ENCODE data around the gene HPS3. TPM values are rescaled to one million over a fixed set of nuclear protein-coding genes. Genes with fewer than 3 reads are reported as not detected.
A peak's percentile ranks its signal among the peaks of the same experiment; 100 is the strongest.
"Not testable (repeated sequence)": the region's sequence is repeated elsewhere in the genome, so short reads cannot be mapped to it uniquely, and the experiment has no call there.

Gene HPS3
- total RNA-seq, 1 experiment from 2014 or later: 68.0 TPM

GRCh38 chr3:149219380-149220121 is 90.1 kb downstream of the HPS3 start:
- peak overlapping the region; percentile 77 for H3K27ac ChIP-seq (ENCODE audit: low read length)
- intact Hi-C loops (cut with micrococcal nuclease; ENCODE audit: unreplicated experiment): not testable (repeated sequence)

GRCh38 chr3:149221783-149222517 is 92.5 kb downstream of the HPS3 start, which contains the start of gene CP:
Gene CP, minus strand, starts transcription at chr3:149221829. Its CDS starts 37 bp downstream, at chr3:149221792.
- ChIA-PET CTCF (no interaction called here), POLR2A (interaction anchor here (1.0 kb wide), 1 partner anchor 14 kb away, joined by 3 read pairs; no protein-coding TSS in a partner anchor)
- Histone ChIP-seq H3K4me3 (ENCODE audit: low read depth in 2 of 2, low read length in 2 of 2) (peak within 1 kb of the TSS; percentile 1 to 27; a peak in 2 of 4 replicates), H3K4me1 (ENCODE audit: control insufficient read depth, insufficient read depth, low read length) (peaks cover 49% of the 10 kb centered on the region), H3K27me3 (ENCODE audit: control insufficient read depth, insufficient read depth, low read length) (no peaks in the 10 kb centered on the region), H3K36me3 (ENCODE audit: control insufficient read depth, insufficient read depth, low read length) (no peaks in the 10 kb centered on the region), H3K27ac (ENCODE audit: low read length) (peak within 1 kb of the TSS; percentile 92), H3K9me3 (ENCODE audit: control insufficient read depth, insufficient read depth, low read depth, low read length) (no peaks in the 10 kb centered on the region)
- ATAC-seq: peak; percentile 59
- in situ Hi-C loops (cut with HindIII; ENCODE audit: low pct_unique_long_range_greater_than_20kb, low sequenced_read_pairs) (no loop called here), intact Hi-C loops (cut with micrococcal nuclease; ENCODE audit: unreplicated experiment) (no loop called here)
- DNase-seq (ENCODE audit: low read depth, low spot score): no peak
- BruUV-seq (replicated peaks): no TSS peak
- TF ChIP-seq CTCF (IDR thresholded peaks at IDR 0.05) (no peak), TCF7L2 (IDR thresholded peaks at IDR 0.05; ENCODE audit: low read depth, low read length) (peak; percentile 53; the same call in 1 of the 2 replicates), REST (IDR thresholded peaks at IDR 0.05; ENCODE audit: insufficient read depth in 1 of 2, low read depth in 2 of 2, low read length in 1 of 2) (0 out of 4 replicates have a peak, but pooled peaks of 1 of the 2 experiments have one; percentile 6), SIN3A (IDR thresholded peaks at IDR 0.05; ENCODE audit: borderline replicate concordance, insufficient read depth, low read depth, low read length) (no peak), POLR2AphosphoS5 (IDR thresholded peaks at IDR 0.05; ENCODE audit: low read depth, low read length) (no peak)

More at GRCh38 chr3:149219380-149220121, 90.1 kb downstream of the HPS3 start:
- CTCF ChIA-PET; H3K36me3 ChIP-seq (ENCODE audit: control insufficient read depth, insufficient read depth, low read length); BruUV-seq (replicated peaks); H3K27me3 ChIP-seq (ENCODE audit: control insufficient read depth, insufficient read depth, low read length); POLR2A ChIA-PET; ATAC-seq; in situ Hi-C loops (cut with HindIII; ENCODE audit: low pct_unique_long_range_greater_than_20kb, low sequenced_read_pairs); H3K4me3 ChIP-seq (ENCODE audit: low read depth in 2 of 2, low read length in 2 of 2); DNase-seq (ENCODE audit: low read depth, low spot score); H3K9me3 ChIP-seq (ENCODE audit: control insufficient read depth, insufficient read depth, low read depth, low read length): not testable (repeated sequence)
- peaks cover 58% of the 10 kb centered on the region for H3K4me1 ChIP-seq (ENCODE audit: control insufficient read depth, insufficient read depth, low read length)

Other genes with a start within 250 kb of the HPS3 start
- 75.2 TPM for gene GYG1, start 138.1 kb upstream of the HPS3 start, total RNA-seq (2021; ENCODE audit: unreplicated experiment)
- gene HLTF, start 43.1 kb upstream of the HPS3 start, total RNA-seq (2021; ENCODE audit: unreplicated experiment): 106 TPM
- 5.8 TPM for gene CP, start 92.2 kb downstream of the HPS3 start, total RNA-seq (2021; ENCODE audit: unreplicated experiment)
- 54.5 TPM for gene TM4SF18, start 204.0 kb downstream of the HPS3 start, total RNA-seq (2021; ENCODE audit: unreplicated experiment)
- gene TM4SF1, start 248.0 kb downstream of the HPS3 start, total RNA-seq (2021; ENCODE audit: unreplicated experiment): 1,063 TPM

Measured in Panc1 (cell line).